Mammary epithelial cell (primary cell): ENCODE measurements around the gene IQGAP2.

Experiments used
- CTCF ChIP-seq, 2 donors: IDR thresholded peaks in 1 of 2; conservative IDR thresholded peaks in 1 of 2; 2 replicates each; pipeline ENCODE4 v1.5.1; 2011 to 2012; ENCODE audit warnings: inconsistent platforms in 2 of 2, low read length in 2 of 2, mild to moderate bottlenecking in 2 of 2, control low read depth in 1 of 2, low read depth in 1 of 2; ENCODE audit not compliant: insufficient read depth in 1 of 2; ENCODE audit errors: extremely low read depth in 1 of 2
- EZH2 ChIP-seq: IDR thresholded peaks from 2 replicates; pipeline ENCODE4 v1.6.1; 2012; ENCODE audit warnings: low read length, inconsistent platforms, borderline replicate concordance

GRCh38 chr5:76477061-76477460, 74.0 kb downstream of the IQGAP2 start:
- TF ChIP-seq CTCF (conservative IDR thresholded peaks at IDR 0.05 in 1 of 2, IDR thresholded peaks at IDR 0.05 in 1 of 2; ENCODE audit: extremely low read depth in 1 of 2, insufficient read depth in 1 of 2, low read depth in 1 of 2, low read length in 2 of 2) (no peak), EZH2 (no peak)
